Neural cell (in vitro differentiated cells): ENCODE data around the gene COG4. TPM values are rescaled to one million over a fixed set of nuclear protein-coding genes. Genes with fewer than 3 reads are reported as not detected.

ENCODE experiments used
- H2AFZ ChIP-seq: fragments of 200-600, 300-800 bp; sonication (generic), shearing (Covaris generic); 2 replicates; pipeline ENCODE4 v1.6.0; 2014; ENCODE audit warnings: low read depth, mild to moderate bottlenecking, antibody characterized with exemption, low read length, moderate library complexity
- H3F3A ChIP-seq: fragments of 200-600 bp; shearing (Covaris generic); 2 replicates; pipeline ENCODE4 v1.6.1; 2016; ENCODE audit warnings: mild to moderate bottlenecking, moderate library complexity, mixed read lengths, antibody characterized with exemption, low read length; ENCODE audit not compliant: insufficient read depth, poor library complexity, severe bottlenecking
- H3K27ac ChIP-seq: fragments of 200-600, 300-800 bp; sonication (generic), shearing (Covaris generic); 2 replicates; pipeline ENCODE4 v1.5.1; 2014; ENCODE audit warnings: mild to moderate bottlenecking, low read length, moderate library complexity
- H3K27me3 ChIP-seq: fragments of 300-800, 200-600 bp; sonication (generic), shearing (Covaris generic); 2 replicates; pipeline ENCODE4 v1.6.0; 2014; ENCODE audit warnings: mild to moderate bottlenecking, low read depth, low read length, moderate library complexity; ENCODE audit not compliant: insufficient read depth
- H3K36me3 ChIP-seq: fragments of 300-800, 200-600 bp; sonication (generic), shearing (Covaris generic); 2 replicates; pipeline ENCODE4 v1.5.1; 2014; ENCODE audit warnings: mild to moderate bottlenecking, antibody characterized with exemption, low read length, moderate library complexity; ENCODE audit not compliant: insufficient read depth
- H3K4me2 ChIP-seq: fragments of 300-800, 200-600 bp; sonication (generic), shearing (Covaris generic); 2 replicates; pipeline ENCODE4 v1.6.0; 2014; ENCODE audit warnings: mild to moderate bottlenecking, low read length
- H3K4me3 ChIP-seq: fragments of 300-800, 200-600 bp; sonication (generic), shearing (Covaris generic); 2 replicates; pipeline ENCODE4 v1.5.1; 2014; ENCODE audit warnings: mild to moderate bottlenecking, low read length, moderate library complexity
- H3K79me2 ChIP-seq: fragments of 200-600 bp; shearing (Covaris generic); replicated peaks from 2 replicates; pipeline ENCODE4 v1.6.0; 2014; ENCODE audit warnings: mild to moderate bottlenecking, low read length, moderate library complexity; ENCODE audit not compliant: insufficient read depth
- H3K9ac ChIP-seq: fragments of 300-800, 200-600 bp; sonication (generic), shearing (Covaris generic); 2 replicates; pipeline ENCODE4 v1.6.1; 2016; ENCODE audit warnings: mild to moderate bottlenecking, low read length, mixed read lengths
- H3K9me2 ChIP-seq: fragments of 200-600 bp; shearing (Covaris generic); 2 replicates; pipeline ENCODE4 v1.6.1; 2016; ENCODE audit warnings: mild to moderate bottlenecking, low read length, mixed read lengths; ENCODE audit not compliant: insufficient read depth
- H3K9me3 ChIP-seq: fragments of 200-600, 300-800 bp; sonication (generic), shearing (Covaris generic); 2 replicates; pipeline ENCODE4 v1.6.1; 2016; ENCODE audit warnings: mild to moderate bottlenecking, mixed run types, low read length, moderate library complexity, mixed read lengths
- H4K20me1 ChIP-seq: fragments of 200-600 bp; shearing (Covaris generic); 2 replicates; pipeline ENCODE4 v1.6.1; 2016; ENCODE audit warnings: mild to moderate bottlenecking, mixed run types; ENCODE audit not compliant: insufficient read depth
- EP300 ChIP-seq: fragments of 450-650 bp; conservative IDR thresholded peaks from 2 replicates; pipeline ENCODE4 v1.6.1; 2014; ENCODE audit warnings: antibody characterized with exemption, mild to moderate bottlenecking, moderate library complexity; ENCODE audit not compliant: poor library complexity, severe bottlenecking
- EZH2 ChIP-seq: fragments of 200-600, 300-800 bp; shearing (Covaris generic), sonication (generic); IDR thresholded peaks from 2 replicates; pipeline ENCODE4 v1.6.1; 2014; ENCODE audit warnings: antibody characterized with exemption, low read length, borderline replicate concordance, mild to moderate bottlenecking; ENCODE audit not compliant: insufficient read depth, poor library complexity, severe bottlenecking
- MXI1 ChIP-seq: fragments of 450-650 bp; conservative IDR thresholded peaks from 2 replicates; pipeline ENCODE4 v1.6.1; 2014; ENCODE audit warnings: antibody characterized with exemption, mild to moderate bottlenecking; ENCODE audit not compliant: poor library complexity, severe bottlenecking
- POLR2AphosphoS5 ChIP-seq: IDR thresholded peaks from 2 replicates; pipeline ENCODE4 v1.6.1; 2012
- RAD21 ChIP-seq: fragments of 450-650 bp; conservative IDR thresholded peaks from 2 replicates; pipeline ENCODE4 v1.6.1; 2014; ENCODE audit warnings: antibody characterized with exemption, mild to moderate bottlenecking, moderate library complexity
- SMC3 ChIP-seq: fragments of 450-650 bp; conservative IDR thresholded peaks from 2 replicates; pipeline ENCODE4 v1.6.1; 2014; ENCODE audit warnings: antibody characterized with exemption, mild to moderate bottlenecking, moderate library complexity; ENCODE audit not compliant: poor library complexity
- TAF1 ChIP-seq: IDR thresholded peaks from 2 replicates; pipeline ENCODE4 v1.6.1; 2012; ENCODE audit warnings: low read depth
- polyA plus RNA-seq: library from polyadenylated mRNA; depleted of rRNA; stranded (reverse); fragments of >200 nt; gene quantifications from 2 replicates; pipeline ENCODE4 v1.2.3, GENCODE V29; 2014
- TF ChIP-seq, protein P1 (sequence below): IDR thresholded peaks from 2 replicates; pipeline ENCODE4 v1.6.1; 2012; ENCODE audit warnings: borderline replicate concordance
- TF ChIP-seq, protein P2 (sequence below): fragments of 450-650 bp; IDR thresholded peaks from 2 replicates; pipeline ENCODE4 v1.5.1; 2014; ENCODE audit warnings: antibody characterized with exemption, mild to moderate bottlenecking, moderate library complexity; ENCODE audit not compliant: poor library complexity, severe bottlenecking

The COG4 gene
- polyA plus RNA-seq, 1 donor from 2014 or later: 185 TPM

DNA sequence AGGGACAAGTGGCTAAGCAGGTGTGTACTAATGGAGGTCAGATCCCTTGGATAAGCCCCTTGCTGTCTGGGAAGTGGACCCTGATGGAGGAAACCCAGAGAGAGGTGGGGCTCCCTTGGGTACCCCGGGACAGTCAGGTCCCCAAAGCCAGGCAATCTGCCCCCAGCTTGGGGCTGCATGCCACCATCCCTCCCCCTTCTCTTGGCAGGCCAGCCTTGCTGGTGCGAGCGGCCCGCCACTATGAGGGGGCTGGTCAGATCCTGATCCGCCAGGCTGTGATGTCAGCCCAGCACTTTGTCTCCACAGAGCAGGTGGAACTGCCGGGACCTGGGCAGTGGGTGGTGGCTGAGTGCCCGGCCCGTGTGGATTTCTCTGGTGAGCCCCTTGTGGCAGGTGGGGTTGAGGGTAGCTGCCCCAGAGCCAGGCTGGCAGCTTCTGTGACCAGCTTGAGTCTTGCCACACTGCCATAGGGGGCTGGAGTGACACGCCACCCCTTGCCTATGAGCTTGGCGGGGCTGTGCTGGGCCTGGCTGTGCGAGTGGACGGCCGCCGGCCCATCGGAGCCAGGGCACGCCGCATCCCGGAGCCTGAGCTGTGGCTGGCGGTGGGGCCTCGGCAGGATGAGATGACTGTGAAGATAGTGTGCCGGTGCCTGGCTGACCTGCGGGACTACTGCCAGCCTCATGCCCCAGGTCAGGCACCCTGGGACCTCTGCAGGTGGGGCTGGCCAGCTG is 48.9 kb downstream of the COG4 start:
- Histone ChIP-seq H3K27ac (no peak overlapping the region), H3K4me3 (no peak overlapping the region), H3K9me3 (no peaks in the 10 kb centered on the region), H4K20me1 (no peaks in the 10 kb centered on the region), H3K79me2 (no peaks in the 10 kb centered on the region), H3K9me2 (no peaks in the 10 kb centered on the region), H3K9ac (no peak overlapping the region), H3K27me3 (no peaks in the 10 kb centered on the region), H3K4me2 (no peak overlapping the region), H3F3A (no peaks in the 10 kb centered on the region), H2AFZ (no peak overlapping the region), H3K36me3 (no peaks in the 10 kb centered on the region)
- no peak for TF ChIP-seq RAD21

DNA sequence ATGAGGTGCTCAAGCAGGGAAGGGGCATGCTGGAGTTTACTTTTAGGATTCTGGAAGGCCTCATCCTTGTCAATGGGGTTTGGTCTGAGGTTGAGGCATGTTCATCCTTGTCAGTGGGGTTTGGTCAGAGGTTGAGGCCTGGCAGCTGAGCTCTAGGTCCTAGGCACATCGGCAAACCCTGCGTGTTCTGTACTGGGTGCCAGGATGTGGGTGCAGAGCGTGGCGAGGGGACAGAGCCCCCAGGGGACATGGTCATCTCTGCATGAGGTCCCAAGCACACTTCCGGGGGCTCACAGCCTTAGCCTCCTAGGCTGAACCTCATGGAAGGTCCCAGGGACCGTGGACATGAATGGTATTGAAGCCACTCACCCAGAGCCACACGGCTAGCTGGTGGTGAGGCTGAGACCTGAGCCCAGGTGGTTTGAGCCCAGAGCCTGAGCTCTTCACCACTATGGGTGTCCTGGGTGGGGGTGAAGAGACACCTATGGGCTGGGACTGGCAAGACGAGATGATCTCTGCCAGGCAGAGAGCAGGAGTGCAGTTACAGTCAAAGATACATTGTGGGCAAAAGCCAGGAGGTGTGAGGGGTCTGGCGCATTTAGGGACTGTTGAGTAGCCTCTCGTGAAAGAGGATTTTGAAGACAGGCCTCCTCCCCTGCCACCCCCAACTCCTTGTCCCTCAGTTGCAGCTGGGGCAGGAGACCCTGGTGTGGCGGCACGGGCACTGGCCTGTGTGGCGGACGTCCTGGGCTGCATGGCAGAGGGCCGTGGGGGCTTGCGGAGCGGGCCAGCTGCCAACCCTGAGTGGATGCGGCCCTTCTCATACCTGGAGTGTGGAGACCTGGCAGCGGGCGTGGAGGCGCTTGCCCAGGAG is 49.7 kb downstream of the COG4 start:
- Histone ChIP-seq H4K20me1 (no peaks in the 10 kb centered on the region), H3K36me3 (no peaks in the 10 kb centered on the region), H3K27ac (no peak overlapping the region), H3K79me2 (no peaks in the 10 kb centered on the region), H3F3A (no peaks in the 10 kb centered on the region), H3K9ac (no peak overlapping the region), H2AFZ (no peak overlapping the region), H3K27me3 (no peaks in the 10 kb centered on the region), H3K9me2 (no peaks in the 10 kb centered on the region), H3K4me3 (no peak overlapping the region), H3K4me2 (no peak overlapping the region), H3K9me3 (no peaks in the 10 kb centered on the region)
- TF ChIP-seq, protein P1, sequence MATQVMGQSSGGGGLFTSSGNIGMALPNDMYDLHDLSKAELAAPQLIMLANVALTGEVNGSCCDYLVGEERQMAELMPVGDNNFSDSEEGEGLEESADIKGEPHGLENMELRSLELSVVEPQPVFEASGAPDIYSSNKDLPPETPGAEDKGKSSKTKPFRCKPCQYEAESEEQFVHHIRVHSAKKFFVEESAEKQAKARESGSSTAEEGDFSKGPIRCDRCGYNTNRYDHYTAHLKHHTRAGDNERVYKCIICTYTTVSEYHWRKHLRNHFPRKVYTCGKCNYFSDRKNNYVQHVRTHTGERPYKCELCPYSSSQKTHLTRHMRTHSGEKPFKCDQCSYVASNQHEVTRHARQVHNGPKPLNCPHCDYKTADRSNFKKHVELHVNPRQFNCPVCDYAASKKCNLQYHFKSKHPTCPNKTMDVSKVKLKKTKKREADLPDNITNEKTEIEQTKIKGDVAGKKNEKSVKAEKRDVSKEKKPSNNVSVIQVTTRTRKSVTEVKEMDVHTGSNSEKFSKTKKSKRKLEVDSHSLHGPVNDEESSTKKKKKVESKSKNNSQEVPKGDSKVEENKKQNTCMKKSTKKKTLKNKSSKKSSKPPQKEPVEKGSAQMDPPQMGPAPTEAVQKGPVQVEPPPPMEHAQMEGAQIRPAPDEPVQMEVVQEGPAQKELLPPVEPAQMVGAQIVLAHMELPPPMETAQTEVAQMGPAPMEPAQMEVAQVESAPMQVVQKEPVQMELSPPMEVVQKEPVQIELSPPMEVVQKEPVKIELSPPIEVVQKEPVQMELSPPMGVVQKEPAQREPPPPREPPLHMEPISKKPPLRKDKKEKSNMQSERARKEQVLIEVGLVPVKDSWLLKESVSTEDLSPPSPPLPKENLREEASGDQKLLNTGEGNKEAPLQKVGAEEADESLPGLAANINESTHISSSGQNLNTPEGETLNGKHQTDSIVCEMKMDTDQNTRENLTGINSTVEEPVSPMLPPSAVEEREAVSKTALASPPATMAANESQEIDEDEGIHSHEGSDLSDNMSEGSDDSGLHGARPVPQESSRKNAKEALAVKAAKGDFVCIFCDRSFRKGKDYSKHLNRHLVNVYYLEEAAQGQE: no peak
- TF ChIP-seq, protein P2, sequence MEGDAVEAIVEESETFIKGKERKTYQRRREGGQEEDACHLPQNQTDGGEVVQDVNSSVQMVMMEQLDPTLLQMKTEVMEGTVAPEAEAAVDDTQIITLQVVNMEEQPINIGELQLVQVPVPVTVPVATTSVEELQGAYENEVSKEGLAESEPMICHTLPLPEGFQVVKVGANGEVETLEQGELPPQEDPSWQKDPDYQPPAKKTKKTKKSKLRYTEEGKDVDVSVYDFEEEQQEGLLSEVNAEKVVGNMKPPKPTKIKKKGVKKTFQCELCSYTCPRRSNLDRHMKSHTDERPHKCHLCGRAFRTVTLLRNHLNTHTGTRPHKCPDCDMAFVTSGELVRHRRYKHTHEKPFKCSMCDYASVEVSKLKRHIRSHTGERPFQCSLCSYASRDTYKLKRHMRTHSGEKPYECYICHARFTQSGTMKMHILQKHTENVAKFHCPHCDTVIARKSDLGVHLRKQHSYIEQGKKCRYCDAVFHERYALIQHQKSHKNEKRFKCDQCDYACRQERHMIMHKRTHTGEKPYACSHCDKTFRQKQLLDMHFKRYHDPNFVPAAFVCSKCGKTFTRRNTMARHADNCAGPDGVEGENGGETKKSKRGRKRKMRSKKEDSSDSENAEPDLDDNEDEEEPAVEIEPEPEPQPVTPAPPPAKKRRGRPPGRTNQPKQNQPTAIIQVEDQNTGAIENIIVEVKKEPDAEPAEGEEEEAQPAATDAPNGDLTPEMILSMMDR: no peak
- no peak for TF ChIP-seq SMC3
- TF ChIP-seq MXI1: no peak
- TF ChIP-seq EZH2: no peak
- TF ChIP-seq POLR2AphosphoS5: no peak
- TF ChIP-seq EP300: no peak
- no peak for TF ChIP-seq TAF1
- TF ChIP-seq RAD21: no peak
